SK-N-MC (cell line): ENCODE results near the gene TIGD4.

Source experiments
- EZH2 ChIP-seq: fragments of 200-600 bp; sonication (generic); IDR thresholded peaks from one replicate; pipeline ENCODE4 v1.6.1; 2017; ENCODE audit warnings: antibody characterized with exemption
- FOXP2 ChIP-seq: optimal IDR thresholded peaks from 2 replicates; pipeline ENCODE3; 2011; ENCODE audit warnings: mild to moderate bottlenecking, moderate library complexity; ENCODE audit not compliant: insufficient read depth; ENCODE audit errors: extremely low read length, control extremely low read depth
- POLR2AphosphoS5 ChIP-seq: IDR thresholded peaks from 2 replicates; pipeline ENCODE4 v1.6.1; 2012; ENCODE audit warnings: mild to moderate bottlenecking, low read depth, low read length, borderline replicate concordance

DNA sequence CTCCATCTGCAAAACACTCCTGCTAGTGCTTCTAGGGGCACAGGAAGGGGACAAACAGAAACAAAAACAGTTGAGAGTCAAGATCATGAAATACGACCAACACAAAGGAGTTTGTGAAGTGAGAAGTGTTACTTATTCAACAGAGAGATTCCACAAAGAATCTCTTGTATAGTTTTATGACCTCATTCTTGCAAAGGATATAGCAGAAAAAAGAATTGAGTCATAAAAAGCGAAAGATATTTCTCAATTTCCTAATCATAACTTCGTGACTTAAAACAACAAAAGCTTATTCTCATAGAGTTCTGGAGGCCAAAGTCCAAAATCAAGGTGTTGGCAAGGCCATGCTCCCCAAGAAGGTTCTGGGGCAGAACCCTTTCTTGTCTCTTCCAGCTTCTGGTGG, 40.7 kb downstream of the TIGD4 start:
- TF ChIP-seq POLR2AphosphoS5 (no peak), EZH2 (no peak), FOXP2 (no peak)
